PC-9 (cell line): ENCODE results near the gene PPIL4.

Experiments used
- CTCF ChIP-seq: fragments of 200-600 bp; sonication (generic); conservative IDR thresholded peaks from 2 replicates; pipeline ENCODE4 v1.6.1; 2017; ENCODE audit warnings: mixed run types, antibody characterized with exemption, mild to moderate bottlenecking, moderate library complexity
- EZH2 ChIP-seq: fragments of 200-600 bp; sonication (generic); IDR thresholded peaks from 2 replicates; pipeline ENCODE4 v1.8.0; 2017; ENCODE audit warnings: antibody characterized with exemption, low read depth

GRCh38 chr6:149500096-149500495 is 45.7 kb downstream of the PPIL4 start:
- TF ChIP-seq CTCF: no peak
- no peak for TF ChIP-seq EZH2
